Caki2 (cell line): ENCODE results near the gene DSE. TPM values are rescaled to one million over a fixed set of nuclear protein-coding genes. Genes with fewer than 3 reads are reported as not detected.

ENCODE experiments used
- DNase-seq: peaks from one replicate; pipeline ENCODE4 v3.0.0-alpha.2; 2015; ENCODE audit warnings: low read depth
- in situ Hi-C: cut with HindIII; loops from 2 replicates; pipeline ENCODE4 v1.10.0; 2016; ENCODE audit warnings: low sequenced_read_pairs, low pct_unique_long_range_greater_than_20kb, mixed read lengths
- total RNA-seq: library from RNA; depleted of rRNA; stranded (reverse); fragments of >200 nt; shearing (Covaris generic); gene quantifications from 2 replicates; pipeline ENCODE4 v1.2.3, GENCODE V29; 2014; ENCODE audit warnings: low replicate concordance

The DSE gene
- total RNA-seq, 1 experiment from 2014 or later, result 15.6 TPM

- no peak for DNase-seq
- in situ Hi-C loops, result no loop called here
Measured at GRCh38 chr6:116451916-116452315, 81.2 kb downstream of the DSE start.

GRCh38 chr6:116452531-116452930, 81.8 kb downstream of the DSE start:
- in situ Hi-C loops, result no loop called here

GRCh38 chr6:116456106-116456505, 85.4 kb downstream of the DSE start:
- in situ Hi-C loops, result no loop called here
- no peak for DNase-seq

More at GRCh38 chr6:116452531-116452930, 81.8 kb downstream of the DSE start:
- DNase-seq, result no peak

GRCh38 chr6:116456927-116457326, 86.2 kb downstream of the DSE start:
- DNase-seq, result no peak
- in situ Hi-C loops, result no loop called here

- no peak for DNase-seq
Measured at GRCh38 chr6:116458264-116458663, 87.5 kb downstream of the DSE start.

GRCh38 chr6:116459927-116460326, 89.2 kb downstream of the DSE start:
- in situ Hi-C loops, result no loop called here
- DNase-seq, result no peak

More at GRCh38 chr6:116458264-116458663, 87.5 kb downstream of the DSE start:
- in situ Hi-C loops, result no loop called here

GRCh38 chr6:116461331-116461931, 90.7 kb downstream of the DSE start, which contains the start of gene CALHM6:
TSS of gene CALHM6 (plus strand) at chr6:116461375. CDS start at chr6:116461930, 555 bp downstream.
- in situ Hi-C loops, result no loop called here

GRCh38 chr6:116461932-116462885, 91.5 kb downstream of the DSE start:
- DNase-seq, result no peak
- in situ Hi-C loops, result no loop called here

More at GRCh38 chr6:116461331-116461931, 90.7 kb downstream of the DSE start, which contains the start of gene CALHM6:
- DNase-seq, result no peak

- DNase-seq, result no peak
- in situ Hi-C loops, result no loop called here
Measured at GRCh38 chr6:116463301-116463700, 92.6 kb downstream of the DSE start.

GRCh38 chr6:116465246-116465645, 94.5 kb downstream of the DSE start:
- in situ Hi-C loops, result no loop called here
- no peak for DNase-seq

GRCh38 chr6:116467096-116467495, 96.3 kb downstream of the DSE start:
- in situ Hi-C loops, result no loop called here
- DNase-seq, result no peak

GRCh38 chr6:116467514-116467913, 96.8 kb downstream of the DSE start:
- in situ Hi-C loops, result no loop called here
- no peak for DNase-seq

- DNase-seq, result no peak
- in situ Hi-C loops, result no loop called here
Measured at GRCh38 chr6:116468293-116468692, 97.5 kb downstream of the DSE start.

GRCh38 chr6:116471531-116471930, 100.8 kb downstream of the DSE start:
- DNase-seq, result no peak
- in situ Hi-C loops, result no loop called here

- in situ Hi-C loops, result no loop called here
- no peak for DNase-seq
Measured at GRCh38 chr6:116472706-116473105, 102.0 kb downstream of the DSE start.

GRCh38 chr6:116475141-116475540, 104.4 kb downstream of the DSE start:
- DNase-seq, result no peak
- in situ Hi-C loops, result no loop called here

GRCh38 chr6:116476002-116476678, 105.4 kb downstream of the DSE start:
- no peak for DNase-seq
- in situ Hi-C loops, result no loop called here

- no peak for DNase-seq
- in situ Hi-C loops, result no loop called here
Measured at GRCh38 chr6:116482780-116483179, 112.0 kb downstream of the DSE start.

GRCh38 chr6:116483616-116484015, 112.9 kb downstream of the DSE start:
- in situ Hi-C loops, result no loop called here
- DNase-seq, result no peak
